DMS114 treated with DMSO at 0.1 percent for 48 hours (cell line): ENCODE results near the gene ASNSD1.
"Not testable (repeated sequence)": the region's sequence is repeated elsewhere in the genome, so short reads cannot be mapped to it uniquely, and the experiment has no call there.

Experiments used
- DNase-seq: peaks from one replicate; lab custom pipeline; 2025; ENCODE audit not compliant: unreplicated experiment; lab: John Stamatoyannopoulos, UW

Gene ASNSD1

GRCh38 chr2:189685540-189686229 is 24.4 kb downstream of the ASNSD1 start:
- DNase-seq: no peak

GRCh38 chr2:189687796-189688195 is 26.5 kb downstream of the ASNSD1 start:
- not testable (repeated sequence) for DNase-seq

GRCh38 chr2:189696223-189696622 is 35.0 kb downstream of the ASNSD1 start:
- no peak for DNase-seq

GRCh38 chr2:189698020-189698887 is 37.0 kb downstream of the ASNSD1 start:
- peak; percentile 62 for DNase-seq

GRCh38 chr2:189700681-189701080 is 39.4 kb downstream of the ASNSD1 start:
- DNase-seq: no peak

GRCh38 chr2:189702071-189702470 is 40.8 kb downstream of the ASNSD1 start:
- no peak for DNase-seq

- no peak for DNase-seq
Observed at GRCh38 chr2:189709501-189710221, 48.4 kb downstream of the ASNSD1 start.

- DNase-seq: not testable (repeated sequence)
Observed at GRCh38 chr2:189717593-189717992, 56.3 kb downstream of the ASNSD1 start.

- DNase-seq: no peak
Observed at GRCh38 chr2:189719571-189719970, 58.3 kb downstream of the ASNSD1 start.
